Measurements from ENCODE around the gene NSMCE1. TPM values are rescaled to one million over a fixed set of nuclear protein-coding genes. Genes with fewer than 3 reads are reported as not detected.

Gene NSMCE1
- total RNA-seq, 2 experiments from 2014 or later = 31.9 to 33.9 TPM

- H3K9me3 Mint-ChIP-seq = no peaks in the 10 kb centered on the region
- peaks cover 84% of the 10 kb centered on the region for H3K4me1 Mint-ChIP-seq (ENCODE audit: low read depth)
- ATAC-seq (ENCODE audit: poor library complexity) (peak; percentile 56), DNase-seq (peak; percentile 61 to 90 (median 82))
- ChIA-PET CTCF (interaction anchor here (0.8 to 7.3 kb wide), 24 partner anchors 10 to 226 kb away, joined by 3 to 105 read pairs (median 4); partner anchors contain the start of gene KDM8), POLR2A (interaction anchor here (0.6 to 11.7 kb wide), 32 partner anchors 10 to 319 kb away, joined by 3 to 145 read pairs (median 6); partner anchors contain the start of genes GTF3C1, IL21R, KDM8 and NSMCE1)
- TF ChIP-seq CTCF (IDR thresholded peaks at IDR 0.05) = peak; percentile 55
- peak overlapping the region; percentile 49 for H3K4me3 ChIP-seq (ENCODE audit: low read length)
- intact Hi-C loops (cut with DNase I, micrococcal nuclease) = loop anchor here (1.0 to 5.0 kb wide), 4 partner anchors 33 to 226 kb away; partner anchors contain the start of gene NSMCE1 (in 1 of the 2)
- H3K4me3 Mint-ChIP-seq = peak overlapping the region; percentile 82
- H3K9me3 ChIP-seq (ENCODE audit: control insufficient read depth in 1 of 2, insufficient read depth in 1 of 2, low read length in 2 of 2) = no peaks in the 10 kb centered on the region
- H3K27me3 ChIP-seq (ENCODE audit: control insufficient read depth in 1 of 2, insufficient read depth in 2 of 2, low read length in 2 of 2) = no peaks in the 10 kb centered on the region
- H3K36me3 ChIP-seq (ENCODE audit: insufficient read depth, low read length) = peaks cover 19% of the 10 kb centered on the region
- peaks cover 34% of the 10 kb centered on the region for H3K36me3 Mint-ChIP-seq (ENCODE audit: low read depth)
- H3K27ac Mint-ChIP-seq = peak overlapping the region; percentile 95
- H3K27ac ChIP-seq (ENCODE audit: low read depth in 1 of 2, low read length in 2 of 2) = peak overlapping the region; percentile 66 to 95
- peaks cover 91% of the 10 kb centered on the region for H3K4me1 ChIP-seq (ENCODE audit: insufficient read depth, low read length)
- H3K27me3 Mint-ChIP-seq = no peaks in the 10 kb centered on the region
These were observed 38.0 kb downstream of the NSMCE1 start for GRCh38 chr16:27230562-27231001.

DNA sequence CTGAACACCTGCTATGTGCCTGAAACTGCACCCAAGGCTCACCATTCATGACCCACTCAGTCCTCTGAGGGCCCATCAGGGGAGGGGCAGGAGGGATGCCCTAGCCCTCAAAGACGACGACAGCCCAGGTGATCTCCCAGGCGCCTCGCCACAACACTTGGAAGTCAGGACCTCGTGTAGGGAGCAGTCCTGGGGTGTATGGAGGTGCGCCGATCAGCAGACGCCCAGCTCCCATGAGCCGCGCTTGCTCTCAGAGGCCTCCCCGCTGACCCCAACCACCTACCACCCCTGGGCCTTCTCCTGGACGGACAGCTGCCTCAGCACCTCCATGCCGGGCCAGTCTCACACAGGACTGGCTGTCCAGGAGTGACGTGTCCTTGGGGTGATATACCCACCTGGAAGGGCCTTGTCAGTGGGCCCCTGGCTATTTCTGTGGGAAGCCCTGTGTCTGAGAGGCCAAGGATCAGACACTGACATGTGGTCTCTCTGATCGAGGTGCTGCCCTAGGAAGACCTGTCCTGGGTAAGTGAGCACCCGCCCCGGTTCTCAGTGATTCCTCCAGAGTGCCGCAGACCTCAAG lies 38.6 kb downstream of the NSMCE1 start:
- Histone ChIP-seq H3K27me3 (ENCODE audit: control insufficient read depth in 1 of 2, insufficient read depth in 2 of 2, low read length in 2 of 2) (no peaks in the 10 kb centered on the region), H3K4me1 (ENCODE audit: insufficient read depth, low read length) (peaks cover 89% of the 10 kb centered on the region), H3K9me3 (ENCODE audit: control insufficient read depth in 1 of 2, insufficient read depth in 1 of 2, low read length in 2 of 2) (no peaks in the 10 kb centered on the region), H3K27ac (ENCODE audit: low read depth in 1 of 2, low read length in 2 of 2) (peak overlapping the region; percentile 66 to 95), H3K4me3 (ENCODE audit: low read length) (peak overlapping the region; percentile 49), H3K36me3 (ENCODE audit: insufficient read depth, low read length) (peaks cover 25% of the 10 kb centered on the region)
- ChIA-PET CTCF (interaction anchor here (0.8 to 7.3 kb wide), 20 partner anchors 11 to 226 kb away, joined by 3 to 105 read pairs (median 5); partner anchors contain the start of gene KDM8), POLR2A (interaction anchor here (0.8 to 11.7 kb wide), 28 partner anchors 10 to 319 kb away, joined by 3 to 145 read pairs (median 6); partner anchors contain the start of genes GTF3C1, IL21R, KDM8 and NSMCE1)
- no peak for ATAC-seq (ENCODE audit: poor library complexity)
- TF ChIP-seq CTCF (IDR thresholded peaks at IDR 0.05) = no peak
- Mint-ChIP-seq H3K9me3 (no peaks in the 10 kb centered on the region), H3K4me1 (ENCODE audit: low read depth) (peaks cover 79% of the 10 kb centered on the region), H3K27me3 (no peaks in the 10 kb centered on the region), H3K4me3 (peak overlapping the region; percentile 82), H3K36me3 (ENCODE audit: low read depth) (peaks cover 35% of the 10 kb centered on the region), H3K27ac (peak overlapping the region; percentile 95)
- no peak for DNase-seq
- intact Hi-C loops (cut with DNase I, micrococcal nuclease) = loop anchor here (1.0 to 5.0 kb wide), 4 partner anchors 33 to 227 kb away; partner anchors contain the start of gene NSMCE1 (in 1 of the 2)

DNA sequence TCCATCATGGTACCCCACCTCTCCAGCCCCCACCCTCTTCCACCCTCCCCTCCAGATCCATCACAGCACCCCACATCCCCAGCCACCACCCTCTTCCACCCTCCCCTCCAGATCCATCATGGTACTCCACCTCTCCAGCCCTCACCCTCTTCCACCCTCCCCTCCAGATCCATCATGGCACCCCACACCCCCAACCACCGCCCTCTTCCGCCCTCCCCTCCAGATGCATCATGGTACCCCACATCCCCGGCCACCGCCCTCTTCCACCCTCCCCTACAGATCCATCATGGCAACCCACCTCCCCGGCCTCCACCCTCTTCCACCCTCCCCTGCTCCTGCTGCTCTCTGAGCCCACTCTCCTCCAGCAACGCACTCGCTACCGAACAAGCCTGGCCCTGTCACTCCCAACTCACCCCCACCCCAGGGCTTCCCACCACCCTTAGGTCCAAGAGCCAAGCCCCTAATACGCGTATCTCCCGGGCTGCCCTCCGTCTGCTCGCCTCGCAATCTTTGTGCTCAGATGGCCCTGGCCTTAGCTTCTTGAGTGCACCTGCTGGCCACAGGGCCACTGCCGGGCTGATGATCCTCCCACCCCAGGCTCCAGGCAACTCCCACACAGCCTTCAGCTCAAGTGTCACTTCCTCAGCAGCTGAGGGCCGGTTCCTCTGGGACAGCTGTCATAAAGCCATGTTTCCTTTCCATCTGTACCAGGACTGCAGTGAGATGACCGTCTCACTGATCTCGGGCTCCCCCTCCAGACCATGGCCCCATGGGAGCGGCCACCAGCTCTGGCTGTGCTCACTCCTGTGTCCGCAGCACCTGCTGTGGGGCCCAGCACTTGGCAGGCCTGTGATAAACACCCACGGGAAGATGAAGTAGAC lies 39.7 kb downstream of the NSMCE1 start:
- Mint-ChIP-seq H3K36me3 (ENCODE audit: low read depth) (peaks cover 42% of the 10 kb centered on the region), H3K9me3 (no peaks in the 10 kb centered on the region), H3K27me3 (no peaks in the 10 kb centered on the region), H3K4me3 (peak overlapping the region; percentile 42), H3K4me1 (ENCODE audit: low read depth) (peaks cover 70% of the 10 kb centered on the region), H3K27ac (peak overlapping the region; percentile 95)
- TF ChIP-seq CTCF (IDR thresholded peaks at IDR 0.05) = no peak
- H3K36me3 ChIP-seq (ENCODE audit: insufficient read depth, low read length) = peaks cover 30% of the 10 kb centered on the region
- DNase-seq (no peak), ATAC-seq (ENCODE audit: poor library complexity) (no peak)
- no peaks in the 10 kb centered on the region for H3K9me3 ChIP-seq (ENCODE audit: control insufficient read depth in 1 of 2, insufficient read depth in 1 of 2, low read length in 2 of 2)
- ChIA-PET POLR2A (interaction anchor here (0.9 to 11.7 kb wide), 10 partner anchors 9 to 221 kb away, joined by 3 to 145 read pairs (median 9); partner anchors contain the start of gene KDM8), CTCF (interaction anchor here (2.5 kb wide), 1 partner anchor 25 kb away, joined by 11 read pairs; the partner anchor contains the start of gene KDM8)
- H3K27ac ChIP-seq (ENCODE audit: low read depth in 1 of 2, low read length in 2 of 2) = peak overlapping the region in 1 of 2 donors; percentile 22
- H3K4me3 ChIP-seq (ENCODE audit: low read length) = no peak overlapping the region
- H3K4me1 ChIP-seq (ENCODE audit: insufficient read depth, low read length) = peaks cover 78% of the 10 kb centered on the region
- intact Hi-C loops (cut with DNase I, micrococcal nuclease) = no loop called here
- no peaks in the 10 kb centered on the region for H3K27me3 ChIP-seq (ENCODE audit: control insufficient read depth in 1 of 2, insufficient read depth in 2 of 2, low read length in 2 of 2)

Measured in CD4-positive, alpha-beta T cell (primary cell).